Suprapubic skin (tissue), 4 donors: Measurements from ENCODE around the gene OR13H1. TPM values are rescaled to one million over a fixed set of nuclear protein-coding genes. Genes with fewer than 3 reads are reported as not detected.
"Not testable (repeated sequence)": the region's sequence is repeated elsewhere in the genome, so short reads cannot be mapped to it uniquely, and the experiment has no call there.

ENCODE experiments used
- DNase-seq, 2 donors: peaks; one replicate each; pipeline ENCODE4 v3.0.0-alpha.2; 2019; ENCODE audit warnings: low spot score in 2 of 2
- H3K27ac ChIP-seq: fragments of 200-600 bp; sonication (generic); one replicate; pipeline ENCODE4 v1.5.1; 2019
- H3K27me3 ChIP-seq: fragments of 200-600 bp; sonication (generic); one replicate; pipeline ENCODE4 v1.5.1; 2019
- H3K36me3 ChIP-seq: fragments of 200-600 bp; sonication (generic); one replicate; pipeline ENCODE4 v1.5.1; 2019
- H3K4me1 ChIP-seq: fragments of 200-600 bp; sonication (generic); one replicate; pipeline ENCODE4 v1.5.1; 2019
- H3K4me3 ChIP-seq: fragments of 200-600 bp; sonication (generic); one replicate; pipeline ENCODE4 v1.5.1; 2019; ENCODE audit warnings: mild to moderate bottlenecking
- H3K9me3 ChIP-seq: fragments of 200-600 bp; sonication (generic); one replicate; pipeline ENCODE4 v1.5.1; 2019
- EP300 ChIP-seq: sonication (generic); formaldehyde crosslinking; IDR thresholded peaks from one replicate; pipeline ENCODE4 v1.6.1; 2017; ENCODE audit warnings: antibody characterized with exemption
- POLR2A ChIP-seq, 2 donors: fragments of 450-650 bp; IDR thresholded peaks; one replicate each; pipeline ENCODE4 v1.6.1; 2017; ENCODE audit warnings: antibody characterized with exemption in 2 of 2, mild to moderate bottlenecking in 2 of 2, moderate library complexity in 2 of 2
- POLR2AphosphoS5 ChIP-seq, 3 donors: sonication (generic); formaldehyde crosslinking; IDR thresholded peaks; one replicate each; pipeline ENCODE4 v1.6.1; 2017; ENCODE audit warnings: antibody characterized with exemption in 3 of 3
- WGBS: methylation state at CpG from one replicate; pipeline ENCODE4 v1.1.5; 2018; 5-methylcytosine and 5-hydroxymethylcytosine counted together
- total RNA-seq, 4 donors: library from RNA; depleted of rRNA; stranded (reverse); fragments of >200 nt; gene quantifications; one replicate each; pipeline ENCODE4 v1.1.0, GENCODE V29; 2016
- TF ChIP-seq, protein P1 (sequence below), 2 donors: fragments of 200-600 bp in 1 of 2; fragments of 450-650 bp in 1 of 2; sonication (generic) in 1 of 2; IDR thresholded peaks; one replicate each; pipeline ENCODE4 v1.5.1; 2016 to 2019; ENCODE audit warnings: antibody characterized with exemption in 2 of 2, mild to moderate bottlenecking in 1 of 2, moderate library complexity in 1 of 2

OR13H1 gene, protein sequence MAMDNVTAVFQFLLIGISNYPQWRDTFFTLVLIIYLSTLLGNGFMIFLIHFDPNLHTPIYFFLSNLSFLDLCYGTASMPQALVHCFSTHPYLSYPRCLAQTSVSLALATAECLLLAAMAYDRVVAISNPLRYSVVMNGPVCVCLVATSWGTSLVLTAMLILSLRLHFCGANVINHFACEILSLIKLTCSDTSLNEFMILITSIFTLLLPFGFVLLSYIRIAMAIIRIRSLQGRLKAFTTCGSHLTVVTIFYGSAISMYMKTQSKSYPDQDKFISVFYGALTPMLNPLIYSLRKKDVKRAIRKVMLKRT
- total RNA-seq, result not detected

GRCh38 chrX:131543774-131544173 is at the start of gene OR13H1:
OR13H1 (plus strand) TSS chrX:131544074; CDS start chrX:131544074, 0 bp downstream.
- no peaks in the 10 kb centered on the region for H3K27me3 ChIP-seq
- H3K4me3 ChIP-seq, result no peak within 1 kb of the TSS
- H3K4me1 ChIP-seq, result no peaks in the 10 kb centered on the region
- no peaks in the 10 kb centered on the region for H3K9me3 ChIP-seq
- H3K36me3 ChIP-seq, result no peaks in the 10 kb centered on the region
- no peak for DNase-seq
- H3K27ac ChIP-seq, result no peak within 1 kb of the TSS
- TF ChIP-seq EP300 (no peak), POLR2AphosphoS5 (IDR thresholded peaks at IDR 0.05) (no peak), POLR2A (IDR thresholded peaks at IDR 0.05) (no peak)
- TF ChIP-seq, protein P1, sequence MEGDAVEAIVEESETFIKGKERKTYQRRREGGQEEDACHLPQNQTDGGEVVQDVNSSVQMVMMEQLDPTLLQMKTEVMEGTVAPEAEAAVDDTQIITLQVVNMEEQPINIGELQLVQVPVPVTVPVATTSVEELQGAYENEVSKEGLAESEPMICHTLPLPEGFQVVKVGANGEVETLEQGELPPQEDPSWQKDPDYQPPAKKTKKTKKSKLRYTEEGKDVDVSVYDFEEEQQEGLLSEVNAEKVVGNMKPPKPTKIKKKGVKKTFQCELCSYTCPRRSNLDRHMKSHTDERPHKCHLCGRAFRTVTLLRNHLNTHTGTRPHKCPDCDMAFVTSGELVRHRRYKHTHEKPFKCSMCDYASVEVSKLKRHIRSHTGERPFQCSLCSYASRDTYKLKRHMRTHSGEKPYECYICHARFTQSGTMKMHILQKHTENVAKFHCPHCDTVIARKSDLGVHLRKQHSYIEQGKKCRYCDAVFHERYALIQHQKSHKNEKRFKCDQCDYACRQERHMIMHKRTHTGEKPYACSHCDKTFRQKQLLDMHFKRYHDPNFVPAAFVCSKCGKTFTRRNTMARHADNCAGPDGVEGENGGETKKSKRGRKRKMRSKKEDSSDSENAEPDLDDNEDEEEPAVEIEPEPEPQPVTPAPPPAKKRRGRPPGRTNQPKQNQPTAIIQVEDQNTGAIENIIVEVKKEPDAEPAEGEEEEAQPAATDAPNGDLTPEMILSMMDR (IDR thresholded peaks at IDR 0.05), result no peak
- 40% methylated on average over 1 of the region's 1 CpG for WGBS

DNA sequence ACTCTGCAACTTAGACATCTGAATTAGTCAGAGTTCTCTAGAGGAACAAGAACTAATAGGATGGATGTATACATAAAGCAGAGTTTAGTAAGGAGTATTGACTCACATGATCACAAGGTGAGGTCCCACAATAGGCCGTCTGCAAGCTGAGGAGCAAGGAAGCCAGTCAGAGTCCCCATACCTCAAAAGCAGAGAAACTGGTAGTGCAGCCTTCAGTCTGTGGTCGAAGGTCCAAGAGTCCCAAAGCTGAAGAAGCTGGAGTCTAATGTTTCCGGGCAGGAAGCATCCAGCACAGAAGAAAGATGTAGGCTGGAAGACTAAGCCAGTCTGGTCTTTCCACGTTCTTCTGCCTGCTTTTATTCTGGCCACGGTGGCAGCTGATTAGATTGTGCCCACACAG is 42.3 kb upstream of the OR13H1 start:
- 71% methylated on average over 5 of the region's 5 CpGs for WGBS

GRCh38 chrX:131513159-131513914 is 30.5 kb upstream of the OR13H1 start:
- H3K27ac ChIP-seq, result no peak overlapping the region
- no peaks in the 10 kb centered on the region for H3K9me3 ChIP-seq
- no peaks in the 10 kb centered on the region for H3K27me3 ChIP-seq
- WGBS, result 83% methylated on average over 7 of the region's 9 CpGs
- no peak for DNase-seq
- no peaks in the 10 kb centered on the region for H3K36me3 ChIP-seq
- H3K4me1 ChIP-seq, result no peaks in the 10 kb centered on the region
- TF ChIP-seq POLR2AphosphoS5 (IDR thresholded peaks at IDR 0.05), result no peak
- TF ChIP-seq, protein P1 (IDR thresholded peaks at IDR 0.05), result no peak
- TF ChIP-seq POLR2A (IDR thresholded peaks at IDR 0.05), result no peak
- no peak for TF ChIP-seq EP300
- no peak overlapping the region for H3K4me3 ChIP-seq

More for the DNA sequence above, 42.3 kb upstream of the OR13H1 start:
- not testable (repeated sequence) for H3K27me3 ChIP-seq, H3K9me3 ChIP-seq, H3K4me3 ChIP-seq, H3K4me1 ChIP-seq, DNase-seq, H3K27ac ChIP-seq, H3K36me3 ChIP-seq

DNA sequence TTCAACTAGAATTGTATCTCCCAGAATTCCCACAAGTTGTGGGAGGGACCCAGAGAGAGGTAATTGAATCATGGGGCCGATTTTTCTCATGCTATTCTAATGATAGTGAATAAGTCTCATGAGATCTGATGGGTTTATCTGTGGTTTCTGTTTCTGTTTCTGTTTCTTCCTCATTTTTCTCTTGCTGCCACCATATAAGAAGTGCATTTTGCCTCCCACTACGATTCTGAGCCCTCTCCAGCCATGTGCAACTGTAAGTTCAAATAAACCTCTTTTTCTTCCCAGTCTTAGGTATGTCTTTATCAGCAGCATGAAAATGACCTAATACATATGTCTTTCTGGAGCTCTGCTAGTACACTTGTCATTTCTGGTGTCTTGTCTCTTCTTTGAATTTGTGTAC is 22.1 kb upstream of the OR13H1 start:
- Histone ChIP-seq H3K27me3 (no peaks in the 10 kb centered on the region), H3K27ac (no peak overlapping the region), H3K36me3 (no peaks in the 10 kb centered on the region), H3K4me3 (no peak overlapping the region), H3K4me1 (no peaks in the 10 kb centered on the region), H3K9me3 (no peaks in the 10 kb centered on the region)
- WGBS, result 53% methylated on average over 2 of the region's 2 CpGs
- no peak for DNase-seq
- TF ChIP-seq POLR2A (IDR thresholded peaks at IDR 0.05) (no peak), EP300 (no peak), POLR2AphosphoS5 (IDR thresholded peaks at IDR 0.05) (no peak)
- TF ChIP-seq, protein P1 (IDR thresholded peaks at IDR 0.05), result no peak

DNA sequence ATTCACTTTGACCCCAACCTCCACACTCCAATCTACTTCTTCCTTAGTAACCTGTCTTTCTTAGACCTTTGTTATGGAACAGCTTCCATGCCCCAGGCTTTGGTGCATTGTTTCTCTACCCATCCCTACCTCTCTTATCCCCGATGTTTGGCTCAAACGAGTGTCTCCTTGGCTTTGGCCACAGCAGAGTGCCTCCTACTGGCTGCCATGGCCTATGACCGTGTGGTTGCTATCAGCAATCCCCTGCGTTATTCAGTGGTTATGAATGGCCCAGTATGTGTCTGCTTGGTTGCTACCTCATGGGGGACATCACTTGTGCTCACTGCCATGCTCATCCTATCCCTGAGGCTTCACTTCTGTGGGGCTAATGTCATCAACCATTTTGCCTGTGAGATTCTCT is 344 bp downstream of the OR13H1 start:
- no peaks in the 10 kb centered on the region for H3K27me3 ChIP-seq

More for the DNA sequence above, 344 bp downstream of the OR13H1 start:
- Histone ChIP-seq H3K4me3 (no peak overlapping the region), H3K27ac (no peak overlapping the region), H3K4me1 (no peaks in the 10 kb centered on the region), H3K36me3 (no peaks in the 10 kb centered on the region), H3K9me3 (no peaks in the 10 kb centered on the region)
- DNase-seq, result no peak
- WGBS, result 72% methylated on average over 4 of the region's 4 CpGs
- TF ChIP-seq EP300 (no peak), POLR2AphosphoS5 (IDR thresholded peaks at IDR 0.05) (no peak), POLR2A (IDR thresholded peaks at IDR 0.05) (no peak)
- TF ChIP-seq, protein P1 (IDR thresholded peaks at IDR 0.05), result no peak
